Hepatocyte (in vitro differentiated cells): ENCODE data around the gene PRM2. TPM values are rescaled to one million over a fixed set of nuclear protein-coding genes. Genes with fewer than 3 reads are reported as not detected.
A peak's percentile ranks its signal among the peaks of the same experiment; 100 is the strongest.

Experiments used
- DNase-seq: peaks from one replicate; pipeline ENCODE4 v3.0.0-alpha.2; 2016; ENCODE audit warnings: low spot score
- H2AFZ ChIP-seq: fragments of 200-600 bp; sonication (generic); 2 replicates; pipeline ENCODE4 v1.6.0; 2016; ENCODE audit warnings: antibody characterized with exemption, mild to moderate bottlenecking
- H3K27ac ChIP-seq: fragments of 200-600 bp; sonication (generic); 2 replicates; pipeline ENCODE4 v1.5.1; 2016; ENCODE audit warnings: mild to moderate bottlenecking
- H3K27me3 ChIP-seq: fragments of 200-600 bp; sonication (generic); 2 replicates; pipeline ENCODE4 v1.6.1; 2016
- H3K36me3 ChIP-seq: fragments of 200-600 bp; sonication (generic); replicated peaks from 2 replicates; pipeline ENCODE4 v1.5.1; 2016; ENCODE audit warnings: low read depth; ENCODE audit not compliant: insufficient read depth
- H3K4me1 ChIP-seq: fragments of 200-600 bp; sonication (generic); 2 replicates; pipeline ENCODE4 v1.5.1; 2016; ENCODE audit warnings: mild to moderate bottlenecking, moderate library complexity; ENCODE audit not compliant: insufficient read depth
- H3K4me2 ChIP-seq: fragments of 200-600 bp; sonication (generic); 2 replicates; pipeline ENCODE4 v1.6.0; 2016
- H3K4me3 ChIP-seq: fragments of 200-600 bp; sonication (generic); 2 replicates; pipeline ENCODE4 v1.5.1; 2016; ENCODE audit warnings: mild to moderate bottlenecking
- H3K79me2 ChIP-seq: fragments of 200-600 bp; sonication (generic); 2 replicates; pipeline ENCODE4 v1.6.0; 2017; ENCODE audit warnings: mild to moderate bottlenecking
- H3K9me2 ChIP-seq: fragments of 200-600 bp; sonication (generic); replicated peaks from 2 replicates; pipeline ENCODE4 v1.6.0; 2017; ENCODE audit warnings: mild to moderate bottlenecking; ENCODE audit not compliant: insufficient read depth
- H3K9me3 ChIP-seq: fragments of 200-600 bp; sonication (generic); 2 replicates; pipeline ENCODE4 v1.5.1; 2016; ENCODE audit warnings: low read depth, mild to moderate bottlenecking
- H4K20me1 ChIP-seq: fragments of 200-600 bp; sonication (generic); 2 replicates; pipeline ENCODE4 v1.6.0; 2016; ENCODE audit warnings: mild to moderate bottlenecking; ENCODE audit not compliant: insufficient read depth, poor library complexity, severe bottlenecking
- EZH2 ChIP-seq: fragments of 200-600 bp; sonication (generic); IDR thresholded peaks from 2 replicates; pipeline ENCODE4 v1.6.1; 2016; ENCODE audit warnings: antibody characterized with exemption, mild to moderate bottlenecking, borderline replicate concordance
- EZH2phosphoT487 ChIP-seq: fragments of 200-600 bp; sonication (generic); IDR thresholded peaks from one replicate; pipeline ENCODE4 v1.6.1; 2018; ENCODE audit warnings: antibody characterized with exemption, mild to moderate bottlenecking, low read depth, moderate library complexity; ENCODE audit not compliant: unreplicated experiment, severe bottlenecking
- WGBS: methylation state at CpG from one replicate; pipeline ENCODE4 v1.1.6; 2016; ENCODE audit warnings: low lambda C conversion rate; ENCODE audit errors: missing lambda C conversion rate; 5-methylcytosine and 5-hydroxymethylcytosine counted together
- polyA plus RNA-seq: library from polyadenylated mRNA; unstranded; fragments of >200 nt; fragmentation: Nextera tagmentation; extraction: Ambion mirVana; gene quantifications from 2 replicates; pipeline ENCODE4 v1.2.1, GENCODE V29; 2016
- total RNA-seq: library from RNA; depleted of rRNA; stranded (reverse); fragments of >200 nt; gene quantifications from 2 replicates; pipeline ENCODE4 v1.2.3, GENCODE V29; 2014
- TF ChIP-seq, protein P1 (sequence below): fragments of 200-600 bp; sonication (generic); IDR thresholded peaks from 2 replicates; pipeline ENCODE4 v1.5.1; 2016; ENCODE audit warnings: antibody characterized with exemption, mild to moderate bottlenecking; ENCODE audit not compliant: poor library complexity

The PRM2 gene
- total and polyA plus RNA-seq, 2 experiments from 2014 or later, result not detected

GRCh38 chr16:11297492-11298142 is 21.3 kb upstream of the PRM2 start:
- Histone ChIP-seq H3K27me3 (no peaks in the 10 kb centered on the region), H3K9me2 (no peaks in the 10 kb centered on the region), H3K79me2 (no peaks in the 10 kb centered on the region), H3K4me1 (peaks cover 38% of the 10 kb centered on the region), H3K36me3 (no peaks in the 10 kb centered on the region), H3K27ac (peak overlapping the region; percentile 83), H4K20me1 (no peaks in the 10 kb centered on the region), H2AFZ (no peak overlapping the region), H3K9me3 (no peaks in the 10 kb centered on the region), H3K4me3 (no peak overlapping the region), H3K4me2 (peak overlapping the region; percentile 62)
- TF ChIP-seq EZH2phosphoT487, result no peak
- TF ChIP-seq, protein P1, sequence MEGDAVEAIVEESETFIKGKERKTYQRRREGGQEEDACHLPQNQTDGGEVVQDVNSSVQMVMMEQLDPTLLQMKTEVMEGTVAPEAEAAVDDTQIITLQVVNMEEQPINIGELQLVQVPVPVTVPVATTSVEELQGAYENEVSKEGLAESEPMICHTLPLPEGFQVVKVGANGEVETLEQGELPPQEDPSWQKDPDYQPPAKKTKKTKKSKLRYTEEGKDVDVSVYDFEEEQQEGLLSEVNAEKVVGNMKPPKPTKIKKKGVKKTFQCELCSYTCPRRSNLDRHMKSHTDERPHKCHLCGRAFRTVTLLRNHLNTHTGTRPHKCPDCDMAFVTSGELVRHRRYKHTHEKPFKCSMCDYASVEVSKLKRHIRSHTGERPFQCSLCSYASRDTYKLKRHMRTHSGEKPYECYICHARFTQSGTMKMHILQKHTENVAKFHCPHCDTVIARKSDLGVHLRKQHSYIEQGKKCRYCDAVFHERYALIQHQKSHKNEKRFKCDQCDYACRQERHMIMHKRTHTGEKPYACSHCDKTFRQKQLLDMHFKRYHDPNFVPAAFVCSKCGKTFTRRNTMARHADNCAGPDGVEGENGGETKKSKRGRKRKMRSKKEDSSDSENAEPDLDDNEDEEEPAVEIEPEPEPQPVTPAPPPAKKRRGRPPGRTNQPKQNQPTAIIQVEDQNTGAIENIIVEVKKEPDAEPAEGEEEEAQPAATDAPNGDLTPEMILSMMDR, result no peak
- no peak for TF ChIP-seq EZH2
- peak; percentile 74 for DNase-seq
- 24% methylated on average over 19 of the region's 19 CpGs for WGBS

DNA sequence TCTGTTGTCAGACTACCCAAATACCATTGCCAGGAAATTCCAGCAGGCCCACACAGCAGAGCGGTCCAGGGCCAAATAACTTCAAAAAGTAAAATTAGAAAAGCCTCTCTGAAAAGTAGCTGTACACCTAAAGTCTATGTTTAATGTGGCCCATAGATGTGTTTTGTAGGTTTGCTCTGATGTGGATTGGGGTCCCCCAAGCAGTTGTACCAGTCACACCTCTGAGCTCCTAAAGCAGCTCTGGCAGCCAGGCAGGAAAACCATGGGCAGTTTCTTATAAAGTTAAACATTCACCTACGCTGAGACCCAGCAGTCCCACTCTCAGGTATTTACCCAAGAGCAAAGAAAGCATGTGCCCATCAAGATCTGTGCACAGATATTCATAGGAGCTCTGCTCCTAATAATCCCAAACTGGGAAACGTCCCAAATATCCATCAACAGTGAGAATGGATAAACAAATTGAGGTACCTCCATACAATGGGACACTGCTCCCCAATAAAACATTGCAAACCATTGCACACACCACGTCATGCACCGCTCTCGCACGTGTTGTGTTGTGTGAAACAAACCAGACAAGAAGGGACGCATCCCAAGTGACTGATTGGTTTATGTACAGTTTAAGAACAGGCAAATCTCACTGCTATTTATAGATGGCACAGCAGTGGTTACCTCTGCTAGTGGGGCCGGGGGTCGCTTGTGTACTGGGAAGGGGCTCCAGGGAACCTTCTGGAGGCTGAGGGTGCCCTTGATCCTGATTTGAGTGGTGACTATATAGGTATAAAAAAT is 20.6 kb upstream of the PRM2 start:
- Histone ChIP-seq H4K20me1 (no peaks in the 10 kb centered on the region), H3K9me2 (no peaks in the 10 kb centered on the region), H3K27ac (peak overlapping the region; percentile 83), H3K9me3 (no peaks in the 10 kb centered on the region), H3K36me3 (no peaks in the 10 kb centered on the region), H3K79me2 (no peaks in the 10 kb centered on the region), H3K4me2 (peak overlapping the region; percentile 62), H3K4me1 (peaks cover 38% of the 10 kb centered on the region), H3K4me3 (no peak overlapping the region), H3K27me3 (no peaks in the 10 kb centered on the region), H2AFZ (no peak overlapping the region)
- no peak for TF ChIP-seq EZH2phosphoT487
- no peak for TF ChIP-seq EZH2
- TF ChIP-seq, protein P1, result no peak
- 17% methylated on average over 10 of the region's 10 CpGs for WGBS
- DNase-seq, result peak; percentile 52

- 45% methylated on average over 3 of the region's 3 CpGs for WGBS
- Histone ChIP-seq H3K79me2 (no peaks in the 10 kb centered on the region), H3K27me3 (no peaks in the 10 kb centered on the region), H3K4me2 (no peak overlapping the region), H4K20me1 (no peaks in the 10 kb centered on the region), H2AFZ (no peak overlapping the region), H3K4me1 (peaks cover 38% of the 10 kb centered on the region), H3K9me3 (no peaks in the 10 kb centered on the region), H3K9me2 (no peaks in the 10 kb centered on the region), H3K4me3 (no peak overlapping the region), H3K27ac (peak overlapping the region; percentile 83), H3K36me3 (no peaks in the 10 kb centered on the region)
- DNase-seq, result no peak
- no peak for TF ChIP-seq EZH2phosphoT487
- TF ChIP-seq, protein P1, result no peak
- no peak for TF ChIP-seq EZH2
Observed at GRCh38 chr16:11296351-11296705, 20.0 kb upstream of the PRM2 start.
